Psoas muscle (tissue), 8 donors: ENCODE results near the gene ASCC3. TPM values are rescaled to one million over a fixed set of nuclear protein-coding genes. Genes with fewer than 3 reads are reported as not detected.

ENCODE experiments used
- ATAC-seq, 4 donors: fragments of 200-7000 bp; cut with Tn5 transposase; one replicate each; pipeline ENCODE4 v1.9.1; 2020; ENCODE audit warnings: moderate library complexity in 3 of 4, mild to moderate bottlenecking in 2 of 4
- DNase-seq, 2 donors: peaks; one replicate each; pipeline ENCODE4 v3.0.0-alpha.2; 2020
- H3K27ac ChIP-seq: fragments of 200-600 bp; one replicate; pipeline ENCODE4 v1.8.0; 2022
- H3K27me3 ChIP-seq, 3 donors: fragments of 200-600 bp in 1 of 3; one replicate each; pipeline versions ENCODE4 v1.6.1 to v1.8.0; 2013 to 2022; ENCODE audit warnings: low read length in 2 of 3, mild to moderate bottlenecking in 2 of 3, moderate library complexity in 1 of 3; ENCODE audit not compliant: insufficient read depth in 3 of 3
- H3K36me3 ChIP-seq, 2 donors: fragments of 200-600 bp in 1 of 2; one replicate each; pipeline versions ENCODE4 v1.6.1 to v1.8.0; 2013 to 2022; ENCODE audit warnings: low read depth in 1 of 2, mild to moderate bottlenecking in 1 of 2, moderate library complexity in 1 of 2; ENCODE audit not compliant: insufficient read depth in 1 of 2
- H3K4me1 ChIP-seq: fragments of 200-600 bp; one replicate; pipeline ENCODE4 v1.8.0; 2022
- H3K4me3 ChIP-seq: fragments of 200-600 bp; one replicate; pipeline ENCODE4 v1.8.0; 2022; ENCODE audit warnings: mild to moderate bottlenecking
- H3K9me3 ChIP-seq: fragments of 200-600 bp; one replicate; pipeline ENCODE4 v1.8.0; 2022
- WGBS, 3 donors: extraction: QIAGEN DNeasy Blood & Tissue Kit; methylation state at CpG; one replicate each; pipeline versions ENCODE4 v1.1.6 to v1.1.7; 2013; 5-methylcytosine and 5-hydroxymethylcytosine counted together
- intact Hi-C, 2 donors: fragments of 100-400 bp; cut with DNase I; formaldehyde crosslinking; loops; one replicate each; pipeline versions ENCODE4 v1.11.0 to v1.14.2; 2022
- polyA plus RNA-seq, 3 donors: library from polyadenylated mRNA; stranded (reverse); fragments of 200-250 nt; gene quantifications; one replicate each; pipeline ENCODE4 v1.2.3, GENCODE V29; 2013
- total RNA-seq, 4 donors: library from RNA; stranded (reverse); fragmentation: NEBNext Ultra II Directional in 2 of 4; extraction: Animal tissue kit (Norgen Biotek cat#: 25700) in 2 of 4; gene quantifications; one replicate each; pipeline versions ENCODE4 v1.2.1 to v1.2.4, GENCODE V29; 2021 to 2023
- TF ChIP-seq, protein P1 (sequence below): fragments of 200-600 bp; IDR thresholded peaks from one replicate; pipeline ENCODE4 v1.8.0; 2022; ENCODE audit warnings: antibody characterized with exemption
- donor health status: healthy with polysubstance abuse.
- donor health status: DM: no; HTN: no; CAD: no; lungs with moderate emphysema.
- donor health status: Bipolar disorder and iron deficiency.
- donor health status: healthy.
- donor health status: DM: yes; HTN: yes; CAD: no.
- donor health status: DM: no; HTN: no; CAD: no.
- donor health status: DM: no; HTN: no; CAD: no.
- donor health status: DM: yes; HTN: yes; CAD: no.

ASCC3 gene
- total and polyA plus RNA-seq, 7 donors: 5.1 to 17.9 (median 11.2) TPM

DNA sequence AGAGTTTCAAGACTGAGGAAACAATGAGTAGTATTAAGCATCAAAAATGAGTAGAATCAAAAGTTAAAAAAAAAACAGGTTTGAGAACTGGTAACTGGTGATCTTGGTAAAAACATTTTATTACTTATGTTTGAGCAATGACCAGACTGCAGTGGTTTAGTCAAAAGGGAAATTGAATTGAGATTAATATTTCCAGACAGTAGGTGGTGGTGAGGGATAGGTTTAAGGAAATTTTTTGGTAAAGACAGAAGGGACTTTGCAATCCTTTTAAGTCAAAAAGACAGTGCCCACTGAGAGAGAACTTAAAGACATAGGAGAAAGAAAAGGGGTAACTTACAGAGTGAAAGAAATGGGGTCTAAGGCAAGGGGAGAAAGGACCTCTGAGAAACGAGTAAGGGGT lies 156.9 kb downstream of the ASCC3 start:
- WGBS, 3 donors: 78 to 86% (median 81%) methylated on average over 1 of the region's 1 CpG
- Histone ChIP-seq H3K36me3 (no peaks in the 10 kb centered on the region), H3K4me1 (no peaks in the 10 kb centered on the region), H3K27me3 (no peaks in the 10 kb centered on the region), H3K4me3 (no peak overlapping the region), H3K9me3 (no peaks in the 10 kb centered on the region), H3K27ac (no peak overlapping the region)
- ATAC-seq: no peak
- DNase-seq: no peak
- TF ChIP-seq, protein P1, sequence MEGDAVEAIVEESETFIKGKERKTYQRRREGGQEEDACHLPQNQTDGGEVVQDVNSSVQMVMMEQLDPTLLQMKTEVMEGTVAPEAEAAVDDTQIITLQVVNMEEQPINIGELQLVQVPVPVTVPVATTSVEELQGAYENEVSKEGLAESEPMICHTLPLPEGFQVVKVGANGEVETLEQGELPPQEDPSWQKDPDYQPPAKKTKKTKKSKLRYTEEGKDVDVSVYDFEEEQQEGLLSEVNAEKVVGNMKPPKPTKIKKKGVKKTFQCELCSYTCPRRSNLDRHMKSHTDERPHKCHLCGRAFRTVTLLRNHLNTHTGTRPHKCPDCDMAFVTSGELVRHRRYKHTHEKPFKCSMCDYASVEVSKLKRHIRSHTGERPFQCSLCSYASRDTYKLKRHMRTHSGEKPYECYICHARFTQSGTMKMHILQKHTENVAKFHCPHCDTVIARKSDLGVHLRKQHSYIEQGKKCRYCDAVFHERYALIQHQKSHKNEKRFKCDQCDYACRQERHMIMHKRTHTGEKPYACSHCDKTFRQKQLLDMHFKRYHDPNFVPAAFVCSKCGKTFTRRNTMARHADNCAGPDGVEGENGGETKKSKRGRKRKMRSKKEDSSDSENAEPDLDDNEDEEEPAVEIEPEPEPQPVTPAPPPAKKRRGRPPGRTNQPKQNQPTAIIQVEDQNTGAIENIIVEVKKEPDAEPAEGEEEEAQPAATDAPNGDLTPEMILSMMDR: no peak
- intact Hi-C loops: no loop called here

DNA sequence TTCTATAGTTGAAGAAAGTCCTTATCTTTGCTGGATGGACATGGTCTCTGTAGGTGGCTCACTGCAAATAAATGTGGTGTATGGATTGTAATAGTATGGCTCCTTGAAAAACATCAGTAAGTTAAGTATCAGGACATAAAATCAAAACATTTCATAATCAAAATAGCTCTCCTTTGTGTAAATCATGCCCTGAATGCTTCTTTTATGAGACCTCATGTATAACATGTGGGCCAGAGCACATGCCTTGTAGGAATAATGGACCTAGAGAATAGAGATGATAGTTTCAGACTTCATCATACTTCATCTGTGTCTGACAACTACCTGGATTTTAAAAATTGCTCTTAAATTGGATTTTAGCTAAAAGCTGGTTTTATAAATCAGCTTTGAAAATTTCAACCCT lies 159.9 kb downstream of the ASCC3 start:
- Histone ChIP-seq H3K27me3 (no peaks in the 10 kb centered on the region), H3K4me1 (no peaks in the 10 kb centered on the region), H3K36me3 (no peaks in the 10 kb centered on the region), H3K27ac (no peak overlapping the region), H3K9me3 (no peaks in the 10 kb centered on the region), H3K4me3 (no peak overlapping the region)
- TF ChIP-seq, protein P1: no peak
- intact Hi-C loops: no loop called here
- ATAC-seq (no peak), DNase-seq (no peak)

DNA sequence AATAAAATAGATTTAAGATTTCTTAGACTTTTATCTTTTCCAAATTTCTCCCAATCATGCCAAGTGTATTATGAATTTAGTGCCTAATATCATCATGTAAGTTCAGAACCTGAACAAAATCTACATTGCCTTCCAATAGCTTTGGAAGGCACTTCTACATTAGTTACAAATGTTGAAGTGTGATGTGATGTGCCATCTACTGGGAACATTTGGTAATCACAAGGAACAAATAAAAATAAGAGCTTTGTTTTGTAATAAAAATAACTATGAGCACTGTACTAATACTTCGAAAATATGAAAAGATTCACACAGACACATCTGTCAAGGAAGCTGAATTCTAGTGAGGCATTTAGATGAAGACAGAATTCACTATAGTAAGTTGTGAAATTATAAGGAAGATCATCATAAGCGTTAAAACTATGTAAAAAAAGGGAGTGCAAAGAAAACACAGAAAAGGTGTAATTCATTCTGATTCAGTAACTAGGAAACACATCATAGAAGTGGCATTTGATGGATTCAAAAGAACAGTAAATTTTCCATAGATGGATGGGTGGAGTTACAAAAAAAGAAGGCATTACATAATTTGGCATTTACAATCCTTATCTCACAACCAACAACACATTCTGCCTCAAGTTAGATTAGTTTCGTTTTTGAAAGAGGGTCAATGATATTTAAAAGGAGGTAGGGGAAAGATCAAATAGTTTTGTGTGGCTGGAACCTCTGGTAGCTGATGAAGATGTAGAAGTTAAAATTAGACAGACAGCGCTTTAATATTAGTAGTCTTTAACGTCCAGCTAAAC lies 161.0 kb downstream of the ASCC3 start:
- no peaks in the 10 kb centered on the region for H3K36me3 ChIP-seq
- no peaks in the 10 kb centered on the region for H3K4me1 ChIP-seq
- TF ChIP-seq, protein P1: peak; percentile 38
- ATAC-seq (no peak), DNase-seq (no peak)
- no peaks in the 10 kb centered on the region for H3K9me3 ChIP-seq
- H3K27me3 ChIP-seq: no peaks in the 10 kb centered on the region
- WGBS, 3 donors: 64 to 75% (median 71%) methylated on average over 5 of the region's 5 CpGs
- no peak overlapping the region for H3K27ac ChIP-seq
- no peak overlapping the region for H3K4me3 ChIP-seq
- intact Hi-C loops: no loop called here

DNA sequence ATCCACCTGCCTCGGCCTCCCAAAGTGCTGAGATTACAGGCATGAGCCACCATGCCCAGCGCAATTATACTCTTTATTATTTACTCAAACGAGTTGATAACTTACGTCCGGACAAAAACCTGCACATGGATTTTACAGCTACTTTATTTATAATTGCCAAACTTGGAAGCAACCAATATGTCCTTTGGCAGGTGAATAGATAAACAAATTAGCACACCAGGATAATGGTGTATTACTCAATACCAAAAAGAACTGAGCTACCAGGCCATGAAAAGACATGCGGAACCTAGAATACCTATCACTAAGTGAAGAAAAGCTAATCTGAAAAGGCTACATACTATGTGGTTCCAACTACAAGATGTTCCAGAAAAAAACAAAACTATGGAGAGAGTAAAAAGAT lies 168.1 kb downstream of the ASCC3 start:
- WGBS, 3 donors: 96 to 98% (median 97%) methylated on average over 6 of the region's 6 CpGs
- no peak overlapping the region for H3K4me3 ChIP-seq
- no peaks in the 10 kb centered on the region for H3K36me3 ChIP-seq
- H3K27me3 ChIP-seq: no peaks in the 10 kb centered on the region
- TF ChIP-seq, protein P1: no peak
- intact Hi-C loops: no loop called here
- ATAC-seq (no peak), DNase-seq (no peak)
- H3K27ac ChIP-seq: no peak overlapping the region
- no peaks in the 10 kb centered on the region for H3K4me1 ChIP-seq
- H3K9me3 ChIP-seq: no peaks in the 10 kb centered on the region

DNA sequence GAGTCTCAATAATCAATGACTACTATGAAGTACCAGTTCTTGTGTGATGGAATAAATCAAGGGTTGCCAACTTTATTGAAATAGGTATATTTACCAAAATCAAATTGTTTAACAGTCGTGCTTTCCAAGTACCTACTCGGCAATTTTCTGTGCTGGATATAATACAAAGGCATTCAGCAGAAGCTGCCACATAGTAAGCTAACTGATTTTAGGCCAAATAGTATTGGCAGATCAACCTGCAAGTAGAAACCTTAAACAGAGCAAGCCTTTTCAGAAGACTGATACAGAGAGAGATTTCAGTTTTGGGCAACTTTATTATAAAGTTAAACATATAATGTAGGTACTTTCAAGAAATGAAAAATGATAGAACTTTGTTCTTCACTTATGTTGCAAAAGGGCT lies 174.6 kb downstream of the ASCC3 start:
- Histone ChIP-seq H3K4me3 (no peak overlapping the region), H3K36me3 (no peaks in the 10 kb centered on the region), H3K4me1 (no peaks in the 10 kb centered on the region), H3K27ac (no peak overlapping the region), H3K27me3 (no peaks in the 10 kb centered on the region), H3K9me3 (no peaks in the 10 kb centered on the region)
- ATAC-seq (no peak), DNase-seq (no peak)
- WGBS, 3 donors: 47 to 78% (median 66%) methylated on average over 2 of the region's 2 CpGs
- intact Hi-C loops: no loop called here
- TF ChIP-seq, protein P1: no peak
